A172 (cell line): Measurements from ENCODE around the gene ERCC3. TPM values are rescaled to one million over a fixed set of nuclear protein-coding genes. Genes with fewer than 3 reads are reported as not detected.
A peak's percentile ranks its signal among the peaks of the same experiment; 100 is the strongest.

Experiments
- DNase-seq: peaks from one replicate; pipeline ENCODE4 v3.0.0-alpha.2; 2015; ENCODE audit warnings: low spot score
- total RNA-seq: library from RNA; depleted of rRNA; stranded (reverse); fragments of >200 nt; shearing (Covaris generic); gene quantifications from 2 replicates; pipeline ENCODE4 v1.2.3, GENCODE V29; 2014; rRNA removed

The ERCC3 gene
- 42.1 and 45.5 TPM in 2 replicates for total RNA-seq

DNA sequence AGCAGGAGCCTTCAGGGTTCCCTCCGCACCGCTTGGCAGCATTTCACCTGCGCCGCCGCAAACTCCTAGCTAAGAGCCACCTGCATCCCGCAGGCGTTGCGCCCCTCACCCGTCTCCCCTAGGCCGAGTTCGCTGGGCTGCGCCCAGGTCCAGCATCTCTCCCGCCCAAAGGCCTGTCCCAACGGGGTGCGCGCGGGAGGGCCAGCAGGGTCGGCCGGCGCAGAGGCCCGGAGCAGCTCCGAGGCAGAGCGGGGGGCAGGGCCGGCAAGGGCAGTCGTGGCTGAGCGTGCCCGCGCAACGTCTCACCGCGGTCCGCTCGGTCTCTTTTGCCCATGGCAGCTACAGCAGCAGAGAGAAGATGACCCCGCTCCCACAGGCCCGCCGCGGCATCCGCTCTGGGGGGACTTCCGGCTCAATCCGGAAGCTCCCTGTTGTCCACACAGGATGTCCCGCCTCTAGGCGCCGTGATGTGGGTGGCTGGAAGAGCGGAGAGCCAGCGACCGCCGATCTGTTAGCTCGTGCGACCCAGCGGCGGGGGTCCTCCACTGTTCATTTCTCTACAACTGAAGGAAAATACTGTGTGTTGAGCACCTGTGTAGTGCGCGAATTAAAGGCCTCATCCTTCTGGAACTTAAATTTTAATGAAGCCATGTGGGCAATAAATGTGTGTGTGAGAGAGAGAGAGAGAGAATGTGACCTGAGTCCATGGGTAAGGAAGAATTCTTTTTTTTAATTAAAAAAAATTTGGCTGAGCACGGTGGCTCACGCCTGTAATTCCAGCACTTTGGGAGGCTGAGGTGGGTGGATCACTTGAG is at the start of gene ERCC3:
TSS of gene ERCC3 (minus strand) at position 397 of the 815 bp plus-strand sequence. CDS start at position 334, 63 bp downstream.
- DNase-seq = peak; percentile 83

GRCh38 chr2:127343277-127343676 is 49.3 kb upstream of the ERCC3 start:
- no peak for DNase-seq

- no peak for DNase-seq
These were observed 48.2 kb upstream of the ERCC3 start for GRCh38 chr2:127342101-127342500.

DNA sequence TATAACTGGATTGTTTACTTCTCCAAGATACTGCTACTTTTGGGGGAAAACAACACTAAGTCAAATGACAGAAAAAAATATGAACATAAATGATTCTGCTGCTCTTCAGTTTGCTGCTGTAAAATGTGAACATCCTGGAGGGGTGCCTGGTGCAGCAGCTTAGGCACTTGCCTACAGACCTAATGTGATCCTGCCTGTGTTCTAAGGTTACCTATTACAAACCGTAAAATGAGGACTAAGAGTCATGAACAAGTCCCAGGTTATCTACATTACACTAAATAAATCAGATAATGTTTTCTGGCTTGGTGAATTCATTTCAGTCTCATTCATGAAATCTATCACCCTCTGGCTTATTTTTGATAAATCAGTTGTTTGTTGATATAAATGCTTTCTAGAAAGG is 38.4 kb upstream of the ERCC3 start:
- no peak for DNase-seq

DNA sequence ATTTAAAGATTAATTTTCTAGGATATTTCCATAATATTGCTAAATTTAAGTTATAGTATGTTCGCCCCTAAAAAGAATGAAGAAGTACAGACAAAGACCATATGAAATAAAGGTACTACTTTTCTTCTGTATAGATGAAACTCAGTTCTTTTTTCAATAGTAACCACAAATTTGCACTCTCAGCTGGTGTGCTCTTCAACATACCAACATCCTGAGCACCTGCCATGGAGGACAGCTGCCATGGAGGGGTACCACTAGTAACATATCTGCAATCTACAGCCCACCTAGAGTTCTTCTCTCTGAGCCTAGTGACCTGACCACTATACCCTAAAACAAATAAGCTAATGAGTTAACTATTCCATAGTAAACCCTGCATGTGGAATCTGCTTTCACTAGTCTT is 36.8 kb upstream of the ERCC3 start:
- no peak for DNase-seq

GRCh38 chr2:127326289-127326945 is 32.5 kb upstream of the ERCC3 start:
- DNase-seq = no peak

DNA sequence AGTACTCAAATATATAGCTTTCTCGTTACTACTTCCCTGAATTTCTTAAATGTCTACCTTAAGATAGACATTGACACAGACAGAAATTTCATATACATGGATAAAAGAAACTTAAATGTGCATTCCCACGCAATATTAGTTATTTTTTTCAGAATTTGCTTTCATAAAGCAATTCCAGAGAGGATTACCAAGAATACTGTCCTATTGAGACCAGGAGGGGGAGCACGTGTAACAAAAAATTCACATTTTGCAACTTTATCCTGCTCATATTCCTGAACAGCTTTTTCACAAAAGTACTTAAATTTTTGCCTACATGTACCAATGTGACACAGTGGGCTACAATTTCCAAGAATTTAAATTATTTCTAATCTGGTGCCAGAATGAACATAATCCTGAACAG is 30.7 kb upstream of the ERCC3 start:
- peak; percentile 54 for DNase-seq

GRCh38 chr2:127321303-127321702 is 27.4 kb upstream of the ERCC3 start:
- no peak for DNase-seq

- DNase-seq = no peak
These were observed 26.8 kb upstream of the ERCC3 start for GRCh38 chr2:127320586-127321275.

- DNase-seq = no peak
These were observed 26.1 kb upstream of the ERCC3 start for GRCh38 chr2:127320067-127320466.

GRCh38 chr2:127314193-127314988 is 20.4 kb upstream of the ERCC3 start:
- DNase-seq = no peak

- no peak for DNase-seq
These were observed 19.5 kb upstream of the ERCC3 start for GRCh38 chr2:127313406-127313805.

DNA sequence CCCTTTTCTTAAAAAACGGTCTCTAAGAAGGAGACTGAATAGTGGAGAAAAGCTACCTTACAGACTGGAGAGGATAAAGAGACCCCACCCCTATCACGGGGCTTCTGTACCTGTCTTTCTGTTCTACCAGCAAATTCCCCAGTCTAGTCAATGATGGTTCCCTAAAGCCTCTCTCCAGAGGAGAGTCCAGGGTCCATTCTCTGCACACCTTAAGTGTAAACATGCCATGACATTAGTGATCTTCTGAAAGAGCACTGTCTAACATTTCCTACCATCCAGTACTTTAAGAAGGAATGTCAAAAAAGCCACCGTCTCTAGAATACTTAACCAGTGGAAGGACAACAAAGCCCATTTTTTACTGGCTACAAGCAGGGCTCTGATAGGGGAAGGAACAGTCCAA is 17.0 kb upstream of the ERCC3 start:
- DNase-seq = no peak

GRCh38 chr2:127309468-127309867 is 15.5 kb upstream of the ERCC3 start:
- no peak for DNase-seq

DNA sequence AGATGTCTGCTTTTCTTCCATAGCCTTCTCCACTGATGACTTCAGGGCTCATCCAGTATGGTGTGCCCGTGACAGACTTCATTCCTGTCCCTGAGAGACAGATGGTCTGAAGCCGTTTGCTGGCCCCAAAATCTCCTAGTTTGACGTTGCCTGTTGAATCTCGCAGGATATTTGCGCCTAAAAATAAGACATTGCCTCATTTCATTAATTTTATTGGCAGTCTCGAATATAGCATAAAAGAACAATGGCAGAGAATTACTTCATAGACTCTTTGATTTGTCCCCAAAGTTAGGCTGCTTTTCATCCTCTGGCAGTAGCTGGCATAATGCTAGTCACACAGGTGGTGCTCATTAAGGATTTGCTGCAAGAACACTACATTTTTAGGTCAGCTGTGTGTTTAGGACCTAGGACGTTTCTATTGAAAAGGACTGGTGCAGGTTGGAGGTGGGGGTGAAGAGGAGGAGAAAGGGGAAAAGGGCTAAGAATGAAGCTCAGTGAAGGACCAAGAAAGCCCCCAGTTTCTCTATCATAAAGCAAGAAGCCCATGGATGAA is 14.7 kb upstream of the ERCC3 start:
- DNase-seq = no peak

DNA sequence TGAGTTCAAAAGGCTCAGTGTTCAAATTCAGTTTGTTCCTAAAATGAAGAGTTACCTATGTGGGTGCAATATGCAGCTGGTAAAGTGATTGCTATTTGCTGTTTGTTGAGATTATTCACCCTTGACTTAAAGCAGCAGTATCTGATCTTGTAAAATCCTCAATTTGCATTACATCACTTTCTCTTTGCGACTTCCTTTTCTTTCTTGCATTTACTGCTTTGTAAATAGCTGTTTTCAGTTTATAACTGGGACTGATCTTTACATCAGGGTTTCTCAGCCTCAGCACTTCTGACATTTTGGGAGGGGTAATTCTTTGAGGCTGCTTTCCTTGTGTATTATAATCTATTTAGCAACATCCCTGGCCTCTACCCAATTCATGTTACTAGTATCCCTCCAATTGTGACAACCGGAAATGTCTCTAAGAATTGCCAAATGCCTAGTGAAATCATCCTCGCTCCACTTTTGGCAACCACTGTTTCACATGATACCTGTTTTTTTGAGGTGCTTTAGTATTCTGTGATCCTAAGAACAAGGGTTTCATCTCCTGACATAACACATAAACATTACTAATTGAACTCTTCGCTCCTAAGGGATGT is 12.1 kb upstream of the ERCC3 start:
- DNase-seq = no peak

- no peak for DNase-seq
These were observed 8.2 kb upstream of the ERCC3 start for GRCh38 chr2:127302168-127302567.

GRCh38 chr2:127293386-127293747 is 577 bp downstream of the ERCC3 start:
- peak; percentile 25 for DNase-seq

DNA sequence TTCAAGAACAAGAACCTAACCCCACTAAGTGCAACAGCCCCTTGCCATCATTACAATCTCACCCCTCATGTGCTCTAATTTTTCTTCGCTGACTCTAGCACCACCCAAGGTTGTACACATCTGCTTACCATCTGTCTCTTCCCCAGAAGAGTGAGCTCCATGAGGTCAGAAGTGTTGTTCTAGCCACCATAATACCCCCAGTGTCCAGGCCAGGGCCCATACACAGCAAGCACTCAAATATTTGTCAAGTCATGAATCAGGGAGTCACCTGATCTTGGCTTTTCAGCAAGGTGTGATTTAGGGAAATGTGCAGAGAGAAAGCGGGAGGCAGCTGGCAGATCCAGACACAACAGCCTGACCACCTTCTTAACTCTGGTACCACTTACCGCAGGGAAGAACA is 5.7 kb downstream of the ERCC3 start:
- DNase-seq = no peak

DNA sequence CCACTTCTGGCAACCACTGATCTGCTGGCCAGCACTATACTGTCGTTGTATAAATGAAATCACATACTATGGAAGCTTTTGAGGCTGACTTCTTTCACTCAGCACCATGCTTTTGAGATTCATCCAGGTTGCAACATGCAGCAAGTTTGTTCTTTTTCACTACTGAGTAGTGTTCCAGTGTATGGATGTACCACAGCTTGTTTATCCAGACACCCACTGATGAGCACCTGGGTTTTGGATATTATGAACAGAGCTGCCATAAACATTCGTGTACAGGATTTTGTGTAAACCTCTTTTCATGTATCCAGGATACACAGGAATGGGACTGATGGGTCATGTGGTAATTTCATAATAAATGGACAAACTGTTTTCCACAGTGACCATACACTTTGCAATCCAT is 10.7 kb downstream of the ERCC3 start:
- no peak for DNase-seq

GRCh38 chr2:127280693-127281092 is 13.3 kb downstream of the ERCC3 start:
- DNase-seq = no peak
